Activated CD8-positive, alpha-beta memory T cell treated with anti-CD3 and anti-CD28 coated beads, Interleukin-2, amount 10 ng/mL, durations not matched to agents 7 days and 5 days (primary cell): Measurements from ENCODE around the gene CPLX4. TPM values are rescaled to one million over a fixed set of nuclear protein-coding genes. Genes with fewer than 3 reads are reported as not detected.
"Not testable (repeated sequence)": the region's sequence is repeated elsewhere in the genome, so short reads cannot be mapped to it uniquely, and the experiment has no call there.

Source experiments
- ATAC-seq: fragments of 150-1000 bp; cut with Tn5 transposase; one replicate; pipeline ENCODE4 v1.10.0; 2021; ENCODE audit warnings: moderate library complexity
- CTCF ChIA-PET: fragments of 350-600 bp; sonication (Branson Sonifier 250); formaldehyde crosslinking; loops from one replicate; lab custom pipeline; 2021; ENCODE audit warnings: antibody characterized with exemption; lab: Charles Lee
- DNase-seq: peaks from one replicate; pipeline ENCODE4 v3.0.0-alpha.2; 2020
- H3K27ac Mint-ChIP-seq: one replicate; pipeline ENCODE4 v1.8.0; 2021; ENCODE audit warnings: mild to moderate bottlenecking, mixed read lengths
- H3K27me3 Mint-ChIP-seq: one replicate; pipeline ENCODE4 v1.8.0; 2021; ENCODE audit warnings: mixed read lengths
- H3K36me3 Mint-ChIP-seq: one replicate; pipeline ENCODE4 v1.8.0; 2021; ENCODE audit warnings: mild to moderate bottlenecking, mixed read lengths
- H3K4me1 Mint-ChIP-seq: one replicate; pipeline ENCODE4 v1.8.0; 2021; ENCODE audit warnings: mixed read lengths
- H3K4me3 Mint-ChIP-seq: one replicate; pipeline ENCODE4 v1.8.0; 2021; ENCODE audit warnings: mild to moderate bottlenecking, moderate library complexity, mixed read lengths
- H3K9me3 Mint-ChIP-seq: one replicate; pipeline ENCODE4 v1.8.0; 2022; ENCODE audit warnings: low read depth, mixed read lengths
- total RNA-seq, 2 experiments: library from RNA; stranded (reverse); gene quantifications; one replicate each; pipeline ENCODE4 v1.2.3, GENCODE V29; 2021

The CPLX4 gene
- total RNA-seq, 2 experiments from 2014 or later = not detected

DNA sequence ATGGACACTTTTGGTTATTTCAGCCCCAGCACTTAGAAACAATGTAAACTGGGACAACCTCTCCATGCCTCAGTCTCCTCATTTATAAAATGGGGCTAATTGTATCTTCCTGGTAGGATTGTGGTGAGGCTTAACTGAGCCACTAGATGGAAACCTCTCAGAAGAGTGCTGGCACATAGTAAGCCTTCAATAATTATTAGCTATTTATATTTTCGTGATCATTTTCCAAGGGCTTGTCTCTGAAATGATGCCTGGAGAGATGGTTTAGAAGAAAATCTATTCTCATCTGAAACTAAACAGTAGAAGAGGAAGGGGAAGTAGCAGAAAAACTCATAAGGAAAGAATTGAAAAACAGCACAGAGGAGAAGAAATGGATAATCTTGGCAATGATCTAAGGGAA is 52.0 kb downstream of the CPLX4 start:
- ATAC-seq (no peak), DNase-seq (no peak)
- Mint-ChIP-seq H3K9me3 (no peaks in the 10 kb centered on the region), H3K4me3 (no peak overlapping the region), H3K27me3 (peaks cover 91% of the 10 kb centered on the region), H3K4me1 (peaks cover 18% of the 10 kb centered on the region), H3K27ac (no peak overlapping the region), H3K36me3 (peaks cover 3% of the 10 kb centered on the region)
- CTCF ChIA-PET = interaction anchor here (1.4 to 1.9 kb wide), 2 partner anchors 17 to 136 kb away, joined by 5 to 8 read pairs; no protein-coding TSS in a partner anchor

DNA sequence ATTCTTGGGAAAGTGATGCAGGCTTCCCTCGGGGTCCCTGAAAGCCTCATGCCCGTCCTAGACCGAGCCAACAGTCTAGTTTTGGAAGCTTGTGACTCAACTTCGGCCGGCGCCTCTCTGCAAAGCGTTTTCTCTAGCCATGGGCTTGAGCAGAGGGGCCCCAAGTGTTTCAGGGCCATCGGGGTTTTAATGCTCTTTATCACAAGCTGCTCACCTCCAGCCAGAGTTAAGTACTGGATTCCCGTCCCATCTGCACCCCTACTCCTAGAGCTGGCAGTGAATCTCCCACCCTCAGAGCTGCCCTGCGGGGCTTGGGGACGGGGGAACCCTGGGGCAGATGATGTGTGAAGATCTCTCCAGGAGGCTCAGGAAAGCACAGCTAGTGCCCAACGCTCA is 52.5 kb downstream of the CPLX4 start:
- ATAC-seq (no peak), DNase-seq (no peak)
- Mint-ChIP-seq H3K36me3 (peaks cover 3% of the 10 kb centered on the region), H3K27me3 (peaks cover 87% of the 10 kb centered on the region), H3K9me3 (no peaks in the 10 kb centered on the region), H3K4me3 (no peak overlapping the region), H3K4me1 (peaks cover 18% of the 10 kb centered on the region), H3K27ac (no peak overlapping the region)
- CTCF ChIA-PET = interaction anchor here (1.9 kb wide), 1 partner anchor 136 kb away, joined by 8 read pairs; no protein-coding TSS in a partner anchor

DNA sequence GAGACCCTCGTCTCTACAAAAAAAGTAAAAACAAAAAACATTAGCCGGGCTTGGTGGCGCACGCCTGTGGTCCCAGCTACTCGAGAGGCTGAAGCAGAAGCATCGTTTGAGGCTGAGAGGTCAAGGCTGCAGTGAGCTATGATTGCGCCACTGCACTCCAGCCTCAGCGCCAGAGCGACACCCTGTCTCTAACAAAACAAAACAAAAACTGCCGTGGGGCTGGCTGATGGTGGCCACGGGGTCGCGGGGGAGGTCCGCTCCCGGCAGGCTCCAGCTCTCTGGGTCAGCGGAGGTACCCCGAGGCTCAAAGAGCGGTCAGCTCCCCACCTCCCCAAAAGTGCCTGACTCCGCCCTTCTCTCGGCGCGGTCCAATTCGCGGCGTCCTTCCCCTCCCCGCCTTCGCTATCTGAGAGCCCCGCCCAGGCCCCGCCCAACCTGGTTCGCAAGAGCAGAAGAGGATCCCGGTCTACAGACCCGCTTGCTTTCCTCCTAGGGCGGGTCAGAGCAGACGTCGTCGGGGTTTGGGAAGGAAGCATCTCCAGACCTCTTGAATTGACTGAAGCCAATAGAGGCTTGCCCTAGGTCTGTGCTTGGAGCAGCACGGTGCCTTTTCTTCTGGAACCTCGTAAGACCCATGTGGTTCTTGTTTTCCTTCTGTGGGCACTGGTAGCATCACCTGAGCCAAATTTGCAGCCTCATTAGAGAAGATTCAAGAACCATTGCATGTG is 53.0 kb downstream of the CPLX4 start:
- peaks cover 3% of the 10 kb centered on the region for H3K36me3 Mint-ChIP-seq
- peaks cover 86% of the 10 kb centered on the region for H3K27me3 Mint-ChIP-seq
- CTCF ChIA-PET = interaction anchor here (1.5 to 2.4 kb wide), 2 partner anchors 16 to 137 kb away, joined by 5 to 6 read pairs; no protein-coding TSS in a partner anchor
- peak; percentile 80 for ATAC-seq
- H3K9me3 Mint-ChIP-seq = no peaks in the 10 kb centered on the region
- peak; percentile 64 for DNase-seq
- peaks cover 18% of the 10 kb centered on the region for H3K4me1 Mint-ChIP-seq
- peak overlapping the region; percentile 71 for H3K4me3 Mint-ChIP-seq
- H3K27ac Mint-ChIP-seq = no peak overlapping the region

DNA sequence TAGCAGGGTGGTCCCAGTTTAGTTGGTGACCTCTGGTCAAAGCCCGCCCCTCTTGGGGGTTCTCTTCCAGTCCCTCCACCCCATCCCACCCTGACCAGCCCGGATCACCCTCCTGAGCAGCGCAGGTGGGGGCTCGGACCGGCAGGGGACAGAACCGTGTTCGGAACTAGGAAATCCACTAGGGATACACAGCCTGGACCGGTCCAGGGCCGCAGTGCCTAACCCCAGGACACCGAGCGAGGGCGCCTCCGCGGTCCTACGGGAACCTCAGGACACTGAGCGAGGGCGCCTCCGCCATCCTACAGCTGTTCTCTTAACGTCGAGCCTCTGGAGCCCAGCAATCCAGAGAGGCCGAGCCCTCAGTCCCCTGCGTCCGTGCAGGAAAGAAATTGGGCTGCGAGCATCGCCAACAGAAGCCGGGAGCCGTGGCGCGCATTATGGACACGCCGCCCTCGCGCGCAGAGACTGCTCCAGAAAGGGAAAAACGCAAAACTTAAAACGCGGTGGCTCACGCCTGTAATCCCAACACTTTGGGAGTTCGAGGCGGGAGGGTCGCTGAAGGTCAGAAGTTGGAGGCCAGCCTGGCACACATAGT is 53.7 kb downstream of the CPLX4 start:
- DNase-seq (no peak), ATAC-seq (no peak)
- Mint-ChIP-seq H3K27me3 (peaks cover 86% of the 10 kb centered on the region), H3K36me3 (peaks cover 2% of the 10 kb centered on the region), H3K4me1 (peaks cover 16% of the 10 kb centered on the region), H3K4me3 (peak overlapping the region; percentile 71), H3K27ac (no peak overlapping the region), H3K9me3 (no peaks in the 10 kb centered on the region)
- CTCF ChIA-PET = interaction anchor here (1.5 to 2.4 kb wide), 2 partner anchors 15 to 138 kb away, joined by 5 to 6 read pairs; no protein-coding TSS in a partner anchor

DNA sequence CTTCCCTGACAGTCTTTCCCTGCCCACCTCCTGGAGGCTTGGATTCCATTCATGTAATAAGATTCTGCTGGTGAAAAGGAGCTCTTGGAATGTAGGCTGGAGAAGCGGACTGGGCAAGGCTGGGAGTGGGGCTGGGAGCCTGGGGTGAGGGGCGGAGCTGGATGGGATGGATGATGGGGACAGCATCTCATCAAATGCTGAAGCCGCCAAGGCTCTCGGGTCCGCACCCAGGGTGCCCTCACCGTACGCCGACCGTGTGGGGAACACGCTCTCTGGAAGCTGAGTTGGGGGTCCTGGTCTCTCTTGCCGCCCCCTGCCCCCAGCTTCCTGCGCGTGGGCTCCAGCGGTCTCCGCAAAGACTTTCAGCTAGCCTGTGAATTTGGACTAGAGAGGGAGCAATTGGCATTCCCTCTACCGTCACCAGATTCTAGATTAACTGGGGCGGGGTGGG is 54.3 kb downstream of the CPLX4 start:
- DNase-seq (no peak), ATAC-seq (no peak)
- Mint-ChIP-seq H3K36me3 (no peaks in the 10 kb centered on the region), H3K4me1 (peaks cover 14% of the 10 kb centered on the region), H3K9me3 (no peaks in the 10 kb centered on the region), H3K27ac (no peak overlapping the region), H3K27me3 (peaks cover 88% of the 10 kb centered on the region), H3K4me3 (no peak overlapping the region)
- CTCF ChIA-PET = interaction anchor here (1.1 to 2.4 kb wide), 3 partner anchors 15 to 180 kb away, joined by 3 to 6 read pairs (median 5); no protein-coding TSS in a partner anchor

DNA sequence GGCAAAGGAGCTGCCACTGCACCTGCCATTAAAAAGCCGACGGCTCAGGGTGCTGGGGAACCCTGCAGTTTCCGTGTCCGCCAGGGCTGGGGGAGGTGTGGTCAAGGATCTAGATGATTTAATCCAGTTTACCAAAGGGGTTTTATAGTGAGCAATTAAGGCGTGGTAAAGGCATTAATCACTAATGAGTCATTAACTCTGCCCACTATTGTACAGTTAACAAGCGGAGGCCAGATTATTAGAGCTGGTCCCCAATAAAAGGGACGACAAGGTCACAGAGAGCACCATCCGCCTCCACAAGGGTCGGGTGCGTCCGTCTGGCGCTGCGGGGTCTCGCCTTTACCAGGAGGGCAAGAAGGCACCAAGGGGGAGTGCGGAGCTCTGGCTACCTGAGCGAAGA is 54.8 kb downstream of the CPLX4 start:
- peaks cover 88% of the 10 kb centered on the region for H3K27me3 Mint-ChIP-seq
- H3K9me3 Mint-ChIP-seq = no peaks in the 10 kb centered on the region
- CTCF ChIA-PET = interaction anchor here (1.1 to 2.4 kb wide), 3 partner anchors 14 to 179 kb away, joined by 3 to 6 read pairs (median 5); no protein-coding TSS in a partner anchor
- no peak for DNase-seq
- no peak overlapping the region for H3K4me3 Mint-ChIP-seq
- H3K4me1 Mint-ChIP-seq = peaks cover 14% of the 10 kb centered on the region
- H3K36me3 Mint-ChIP-seq = no peaks in the 10 kb centered on the region
- no peak for ATAC-seq
- no peak overlapping the region for H3K27ac Mint-ChIP-seq

DNA sequence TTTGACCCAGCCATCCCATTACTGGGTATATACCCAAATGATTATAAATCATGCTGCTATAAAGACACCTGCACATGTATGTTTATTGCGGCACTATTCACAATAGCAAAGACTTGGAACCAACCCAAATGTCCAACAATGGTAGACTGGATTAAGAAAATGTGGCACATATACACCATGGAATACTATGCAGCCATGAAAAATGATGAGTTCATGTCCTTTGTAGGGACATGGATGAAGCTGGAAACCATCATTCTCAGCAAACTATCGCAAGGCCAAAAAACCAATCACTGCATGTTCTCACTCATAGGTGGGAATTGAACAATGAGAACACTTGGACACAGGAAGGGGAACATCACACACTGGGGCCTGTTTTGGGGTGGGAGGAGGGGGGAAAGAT is 56.2 kb downstream of the CPLX4 start:
- DNase-seq, H3K36me3 Mint-ChIP-seq, H3K4me3 Mint-ChIP-seq, H3K27ac Mint-ChIP-seq, CTCF ChIA-PET, H3K4me1 Mint-ChIP-seq, H3K9me3 Mint-ChIP-seq, ATAC-seq: not testable (repeated sequence)
- H3K27me3 Mint-ChIP-seq = peaks cover 77% of the 10 kb centered on the region

DNA sequence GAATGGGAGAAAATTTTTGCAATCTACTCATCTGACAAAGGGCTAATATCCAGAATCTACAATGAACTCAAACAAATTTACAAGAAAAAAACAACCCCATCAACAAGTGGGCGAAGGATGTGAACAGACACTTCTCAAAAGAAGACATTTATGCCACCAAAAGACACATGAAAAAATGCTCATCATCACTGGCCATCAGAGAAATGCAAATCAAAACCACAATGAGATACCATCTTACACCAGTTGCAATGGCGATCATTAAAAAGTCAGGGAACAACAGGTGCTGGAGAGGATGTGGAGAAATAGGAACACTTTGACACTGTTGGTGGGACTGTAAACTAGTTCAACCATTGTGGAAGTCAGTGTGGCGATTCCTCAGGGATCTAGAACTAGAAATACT is 56.6 kb downstream of the CPLX4 start:
- H3K27ac Mint-ChIP-seq, H3K9me3 Mint-ChIP-seq, H3K4me1 Mint-ChIP-seq, ATAC-seq, CTCF ChIA-PET, H3K4me3 Mint-ChIP-seq, DNase-seq, H3K36me3 Mint-ChIP-seq: not testable (repeated sequence)
- H3K27me3 Mint-ChIP-seq = peaks cover 73% of the 10 kb centered on the region

DNA sequence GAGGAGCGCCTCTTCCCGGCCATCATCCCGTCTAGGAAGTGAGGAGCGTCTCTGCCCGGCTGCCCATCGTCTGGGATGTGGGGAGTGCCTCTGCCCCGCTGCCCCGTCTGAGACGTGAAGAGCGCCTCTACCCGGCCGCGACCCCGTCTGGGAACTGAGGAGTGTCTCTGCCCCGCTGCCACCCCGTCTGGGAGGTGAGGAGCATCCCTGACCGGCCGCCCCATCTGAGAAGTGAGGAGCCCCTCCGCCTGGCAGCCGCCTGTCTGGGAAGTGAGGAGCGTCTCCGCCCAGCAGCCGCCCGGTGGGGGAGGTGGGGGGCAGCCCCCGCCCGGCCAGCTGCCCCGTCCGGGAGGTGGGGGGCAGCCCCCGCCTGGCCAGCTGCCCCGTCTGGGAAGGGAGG is 63.0 kb downstream of the CPLX4 start:
- H3K36me3 Mint-ChIP-seq, H3K9me3 Mint-ChIP-seq, CTCF ChIA-PET, DNase-seq, H3K27ac Mint-ChIP-seq, ATAC-seq, H3K4me3 Mint-ChIP-seq, H3K4me1 Mint-ChIP-seq: not testable (repeated sequence)
- peaks cover 45% of the 10 kb centered on the region for H3K27me3 Mint-ChIP-seq

DNA sequence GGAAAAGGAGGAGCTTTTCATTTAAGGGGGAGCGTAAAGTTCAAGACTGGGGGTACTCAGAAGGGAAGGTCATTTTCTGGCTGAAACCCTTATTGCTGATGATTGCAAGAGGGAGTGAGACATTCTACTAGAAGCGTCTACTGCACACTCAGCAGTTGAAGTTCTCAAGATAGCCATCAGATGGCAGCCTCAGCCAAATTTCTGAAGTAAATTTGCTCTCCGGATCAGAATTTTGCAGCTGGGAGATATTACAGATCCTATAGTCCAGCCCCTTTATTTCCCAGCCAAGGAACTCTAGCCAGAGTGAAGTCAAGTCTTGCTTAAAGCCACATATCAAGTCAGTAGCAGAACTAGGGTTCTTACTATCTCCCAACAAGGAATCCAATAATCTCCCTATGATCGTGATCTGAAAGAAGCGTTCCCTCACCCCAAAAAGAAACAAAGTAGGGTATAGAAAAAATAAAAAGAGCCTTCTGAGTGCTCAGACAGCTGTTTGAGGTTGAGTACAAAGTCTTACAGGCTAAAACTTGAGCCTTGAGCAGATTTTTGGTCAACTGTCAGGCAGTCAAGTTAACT is 69.2 kb downstream of the CPLX4 start:
- CTCF ChIA-PET = interaction anchor here (0.6 to 2.3 kb wide), 11 partner anchors 15 to 799 kb away, joined by 3 to 23 read pairs (median 3); partner anchors contain the start of genes CPLX4 and RAX
- Mint-ChIP-seq H3K36me3 (no peaks in the 10 kb centered on the region), H3K27ac (no peak overlapping the region), H3K4me1 (no peaks in the 10 kb centered on the region), H3K4me3 (no peak overlapping the region), H3K9me3 (no peaks in the 10 kb centered on the region), H3K27me3 (peaks cover 75% of the 10 kb centered on the region)
- DNase-seq = peak; percentile 50
- ATAC-seq = no peak

DNA sequence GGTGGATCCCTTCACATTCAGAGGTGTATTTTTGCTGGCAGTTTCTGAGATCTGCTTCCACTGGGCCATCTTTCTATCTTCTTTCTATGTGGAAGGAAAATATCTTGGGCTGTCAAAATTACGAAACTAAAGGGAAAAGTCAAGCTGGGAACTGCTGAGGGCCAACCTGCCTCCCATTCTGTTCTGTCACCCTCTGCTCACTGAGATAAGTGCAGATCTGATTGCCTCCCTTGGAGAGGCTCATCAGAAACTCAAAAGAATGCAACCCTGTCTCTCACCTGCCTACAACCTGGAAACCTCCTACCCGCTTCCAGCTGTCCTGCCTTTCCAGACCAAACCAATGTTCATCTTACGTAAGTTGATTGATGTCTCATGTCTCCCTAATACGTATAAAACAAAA is 71.7 kb downstream of the CPLX4 start:
- ATAC-seq = no peak
- no peaks in the 10 kb centered on the region for H3K9me3 Mint-ChIP-seq
- DNase-seq = no peak
- H3K4me1 Mint-ChIP-seq = no peaks in the 10 kb centered on the region
- peaks cover 70% of the 10 kb centered on the region for H3K27me3 Mint-ChIP-seq
- H3K27ac Mint-ChIP-seq = no peak overlapping the region
- H3K4me3 Mint-ChIP-seq = no peak overlapping the region
- H3K36me3 Mint-ChIP-seq = no peaks in the 10 kb centered on the region
- CTCF ChIA-PET = no interaction called here
